A549 treated with Mapracorat at 1 μM for 4 hours (cell line): Measurements from ENCODE around the gene PCDHGA6. TPM values are rescaled to one million over a fixed set of nuclear protein-coding genes. Genes with fewer than 3 reads are reported as not detected.

Source experiments
- total RNA-seq: library from RNA; stranded (reverse); fragments of 200-300 nt; extraction: Qiagen RNA extraction; gene quantifications from 5 replicates; pipeline ENCODE4 v1.2.3, GENCODE V29; 2022

The PCDHGA6 gene
- 0.13 to 0.27 TPM (median 0.21 TPM) in 5 replicates for total RNA-seq

GRCh38 chr5:141373673-141374317 is at the start of gene PCDHGA6:
TSS of gene PCDHGA6 (plus strand) at chr5:141373891. CDS start at chr5:141374084, 193 bp downstream.

GRCh38 chr5:141330299-141331080 is 43.2 kb upstream of the PCDHGA6 start, which contains the start of gene PCDHGA1:
TSS of gene PCDHGA1 (plus strand) at chr5:141330514.

GRCh38 chr5:141338538-141339306 is 35.0 kb upstream of the PCDHGA6 start, which contains the start of gene PCDHGA2:
TSS of gene PCDHGA2 (plus strand) at chr5:141338760.

GRCh38 chr5:141343242-141343952 is 30.3 kb upstream of the PCDHGA6 start, which contains the start of gene PCDHGA3:
TSS of gene PCDHGA3 (plus strand) at chr5:141343829. CDS start at chr5:141344034, 205 bp downstream.

GRCh38 chr5:141349917-141350619 is 23.6 kb upstream of the PCDHGA6 start, which contains the start of gene PCDHGB1:
TSS of gene PCDHGB1 (plus strand) at chr5:141350099. CDS start at chr5:141350261, 162 bp downstream.

GRCh38 chr5:141354900-141355469 is 18.7 kb upstream of the PCDHGA6 start, which contains the start of gene PCDHGA4:
TSS of gene PCDHGA4 (plus strand) at chr5:141355021. CDS start at chr5:141355108, 87 bp downstream.

GRCh38 chr5:141359790-141360426 is 13.8 kb upstream of the PCDHGA6 start, which contains the start of gene PCDHGB2:
TSS of gene PCDHGB2 (plus strand) at chr5:141359994. CDS start at chr5:141360136, 142 bp downstream.

GRCh38 chr5:141363952-141364660 is 9.6 kb upstream of the PCDHGA6 start, which contains the start of gene PCDHGA5:
TSS of gene PCDHGA5 (plus strand) at chr5:141364162. CDS start at chr5:141364331, 169 bp downstream.

GRCh38 chr5:141369994-141370848 is 3.5 kb upstream of the PCDHGA6 start, which contains the start of gene PCDHGB3:
TSS of gene PCDHGB3 (plus strand) at chr5:141370242. CDS start at chr5:141370395, 153 bp downstream.

GRCh38 chr5:141382469-141383294 is 9.0 kb downstream of the PCDHGA6 start, which contains the start of gene PCDHGA7:
TSS of gene PCDHGA7 (plus strand) at chr5:141382742. CDS start at chr5:141382900, 158 bp downstream.

GRCh38 chr5:141387557-141388311 is 14.0 kb downstream of the PCDHGA6 start, which contains the start of gene PCDHGB4:
TSS of gene PCDHGB4 (plus strand) at chr5:141387698. CDS start at chr5:141387885, 187 bp downstream.

GRCh38 chr5:141392429-141393198 is 18.9 kb downstream of the PCDHGA6 start, which contains the start of gene PCDHGA8:
TSS of gene PCDHGA8 (plus strand) at chr5:141392633. CDS start at chr5:141392814, 181 bp downstream.

GRCh38 chr5:141397756-141398551 is 24.3 kb downstream of the PCDHGA6 start, which contains the start of gene PCDHGB5:
TSS of gene PCDHGB5 (plus strand) at chr5:141397947. CDS start at chr5:141398128, 181 bp downstream.

GRCh38 chr5:141402553-141403243 is 29.0 kb downstream of the PCDHGA6 start, which contains the start of gene PCDHGA9:
TSS of gene PCDHGA9 (plus strand) at chr5:141402778. CDS start at chr5:141402953, 175 bp downstream.

